Measurements from ENCODE around the gene TRIM46.
"Not testable (repeated sequence)": the region's sequence is repeated elsewhere in the genome, so short reads cannot be mapped to it uniquely, and the experiment has no call there.

DNA sequence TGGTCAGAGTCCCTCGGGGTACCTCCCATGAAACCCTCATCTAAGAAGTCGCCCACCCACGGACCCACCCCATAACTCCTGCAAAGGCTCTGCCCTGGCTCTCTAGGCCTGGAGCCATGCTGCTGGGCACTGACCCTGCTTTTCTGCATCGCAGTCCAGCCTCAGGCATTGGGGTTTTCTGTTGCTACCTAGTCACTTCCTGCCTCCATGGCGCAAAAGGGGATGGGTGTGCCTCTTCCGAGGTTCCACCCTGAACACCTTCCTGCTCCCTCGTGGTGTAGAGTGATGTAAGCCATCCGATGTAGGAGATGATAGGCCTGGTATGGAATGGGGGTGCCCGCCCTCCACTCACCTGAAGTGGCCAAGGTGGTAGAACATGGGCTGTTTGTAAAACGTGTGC lies 41.1 kb downstream of the TRIM46 start:
- TF ChIP-seq, protein P1, sequence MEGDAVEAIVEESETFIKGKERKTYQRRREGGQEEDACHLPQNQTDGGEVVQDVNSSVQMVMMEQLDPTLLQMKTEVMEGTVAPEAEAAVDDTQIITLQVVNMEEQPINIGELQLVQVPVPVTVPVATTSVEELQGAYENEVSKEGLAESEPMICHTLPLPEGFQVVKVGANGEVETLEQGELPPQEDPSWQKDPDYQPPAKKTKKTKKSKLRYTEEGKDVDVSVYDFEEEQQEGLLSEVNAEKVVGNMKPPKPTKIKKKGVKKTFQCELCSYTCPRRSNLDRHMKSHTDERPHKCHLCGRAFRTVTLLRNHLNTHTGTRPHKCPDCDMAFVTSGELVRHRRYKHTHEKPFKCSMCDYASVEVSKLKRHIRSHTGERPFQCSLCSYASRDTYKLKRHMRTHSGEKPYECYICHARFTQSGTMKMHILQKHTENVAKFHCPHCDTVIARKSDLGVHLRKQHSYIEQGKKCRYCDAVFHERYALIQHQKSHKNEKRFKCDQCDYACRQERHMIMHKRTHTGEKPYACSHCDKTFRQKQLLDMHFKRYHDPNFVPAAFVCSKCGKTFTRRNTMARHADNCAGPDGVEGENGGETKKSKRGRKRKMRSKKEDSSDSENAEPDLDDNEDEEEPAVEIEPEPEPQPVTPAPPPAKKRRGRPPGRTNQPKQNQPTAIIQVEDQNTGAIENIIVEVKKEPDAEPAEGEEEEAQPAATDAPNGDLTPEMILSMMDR (IDR thresholded peaks at IDR 0.05 in 8 of 11, conservative IDR thresholded peaks at IDR 0.05 in 3 of 11): not testable (repeated sequence)
- TF ChIP-seq POLR2A, POLR2AphosphoS5 (IDR thresholded peaks at IDR 0.05): not testable (repeated sequence)
